ENCODE data around the gene STXBP6.

DNA sequence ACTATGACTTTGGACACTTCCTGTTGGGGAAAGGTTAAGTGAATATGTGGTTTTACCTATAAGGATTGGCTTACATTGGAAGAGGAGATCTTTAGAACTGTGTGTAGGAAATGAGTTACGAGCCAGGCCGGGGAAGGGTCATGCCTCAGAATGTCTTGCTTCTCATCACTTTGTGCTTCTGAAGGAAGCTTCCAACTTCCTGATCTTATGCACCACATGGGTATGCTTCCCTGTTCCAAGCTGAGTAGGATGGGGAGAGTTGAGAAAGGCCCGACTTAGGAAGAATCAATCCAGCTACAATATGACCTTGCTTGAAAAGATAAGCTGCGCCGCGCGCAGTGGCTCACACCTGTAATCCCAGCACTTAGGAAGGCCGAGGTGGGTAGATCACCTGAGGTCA, 59.9 kb downstream of the STXBP6 start:
- TF ChIP-seq, protein P1, sequence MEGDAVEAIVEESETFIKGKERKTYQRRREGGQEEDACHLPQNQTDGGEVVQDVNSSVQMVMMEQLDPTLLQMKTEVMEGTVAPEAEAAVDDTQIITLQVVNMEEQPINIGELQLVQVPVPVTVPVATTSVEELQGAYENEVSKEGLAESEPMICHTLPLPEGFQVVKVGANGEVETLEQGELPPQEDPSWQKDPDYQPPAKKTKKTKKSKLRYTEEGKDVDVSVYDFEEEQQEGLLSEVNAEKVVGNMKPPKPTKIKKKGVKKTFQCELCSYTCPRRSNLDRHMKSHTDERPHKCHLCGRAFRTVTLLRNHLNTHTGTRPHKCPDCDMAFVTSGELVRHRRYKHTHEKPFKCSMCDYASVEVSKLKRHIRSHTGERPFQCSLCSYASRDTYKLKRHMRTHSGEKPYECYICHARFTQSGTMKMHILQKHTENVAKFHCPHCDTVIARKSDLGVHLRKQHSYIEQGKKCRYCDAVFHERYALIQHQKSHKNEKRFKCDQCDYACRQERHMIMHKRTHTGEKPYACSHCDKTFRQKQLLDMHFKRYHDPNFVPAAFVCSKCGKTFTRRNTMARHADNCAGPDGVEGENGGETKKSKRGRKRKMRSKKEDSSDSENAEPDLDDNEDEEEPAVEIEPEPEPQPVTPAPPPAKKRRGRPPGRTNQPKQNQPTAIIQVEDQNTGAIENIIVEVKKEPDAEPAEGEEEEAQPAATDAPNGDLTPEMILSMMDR (conservative IDR thresholded peaks at IDR 0.05; ENCODE audit: low read depth, low read length): no peak
- TF ChIP-seq EZH2 (IDR thresholded peaks at IDR 0.05; ENCODE audit: borderline replicate concordance, low read depth, low read length, poor library complexity, severe bottlenecking): no peak
